Measurements from ENCODE around the gene REV1.

GRCh38 chr2:99469394-99469793 is 20.4 kb downstream of the REV1 start:
- TF ChIP-seq CTCF (IDR thresholded peaks at IDR 0.05) (no peak), POLR2A (IDR thresholded peaks at IDR 0.05) (no peak)
